ENCODE data around the gene FLCN.

GRCh38 chr17:17225901-17226300 is 11.1 kb downstream of the FLCN start:
- TF ChIP-seq CREB1 (IDR thresholded peaks at IDR 0.05; ENCODE audit: low read depth) = no peak
- no peak for TF ChIP-seq EP300 (IDR thresholded peaks at IDR 0.05; ENCODE audit: borderline replicate concordance)
- TF ChIP-seq REST (IDR thresholded peaks at IDR 0.05; ENCODE audit: low read depth) = no peak
- no peak for TF ChIP-seq TEAD4 (IDR thresholded peaks at IDR 0.05)
- TF ChIP-seq RAD21 (IDR thresholded peaks at IDR 0.05; ENCODE audit: low read depth) = no peak
- no peak for TF ChIP-seq CEBPB (IDR thresholded peaks at IDR 0.05)
- no peak for TF ChIP-seq ZBTB7A (IDR thresholded peaks at IDR 0.05; ENCODE audit: low read depth)
- TF ChIP-seq MAX (IDR thresholded peaks at IDR 0.05) = no peak
- TF ChIP-seq TAF1 (IDR thresholded peaks at IDR 0.05; ENCODE audit: low read depth) = no peak
- TF ChIP-seq TCF12 (IDR thresholded peaks at IDR 0.05; ENCODE audit: low read depth) = no peak
- TF ChIP-seq EGR1 (IDR thresholded peaks at IDR 0.05) = no peak
- TF ChIP-seq YY1 (IDR thresholded peaks at IDR 0.05; ENCODE audit: low read depth) = no peak
